ENCODE measurements around the gene PRMT3. TPM values are rescaled to one million over a fixed set of nuclear protein-coding genes. Genes with fewer than 3 reads are reported as not detected.

Gene PRMT3
- total RNA-seq, 1 experiment from 2014 or later, result 22.6 TPM

GRCh38 chr11:20342347-20343141, 45.0 kb upstream of the PRMT3 start:
- Histone ChIP-seq H2BK15ac (ENCODE audit: low read depth, low read length) (no peak overlapping the region), H2BK5ac (ENCODE audit: insufficient read length, low read length) (no peak overlapping the region), H3K9ac (ENCODE audit: extremely low read depth, insufficient read length, low read length) (no peak overlapping the region), H4K91ac (ENCODE audit: insufficient read length, low read depth, low read length) (no peak overlapping the region), H2AK5ac (ENCODE audit: insufficient read length, low read length) (no peak overlapping the region), H3K27me3 (ENCODE audit: insufficient read depth, low read length) (no peaks in the 10 kb centered on the region; the same call in 1 of the 2 replicates), H3K79me1 (ENCODE audit: insufficient read depth, low read depth, low read length, poor library complexity, severe bottlenecking) (no peaks in the 10 kb centered on the region), H2BK120ac (ENCODE audit: low read depth, low read length, poor library complexity, severe bottlenecking) (no peak overlapping the region), H3K9me3 (ENCODE audit: control insufficient read depth, low read depth, low read length) (no peaks in the 10 kb centered on the region), H2BK12ac (ENCODE audit: insufficient read length, low read depth, low read length) (no peak overlapping the region), H3K56ac (ENCODE audit: insufficient read length, low read depth, low read length) (no peak overlapping the region), H3K4ac (ENCODE audit: low read depth, low read length) (no peak overlapping the region), H3K23me2 (ENCODE audit: insufficient read length, low read depth, low read length, poor library complexity, severe bottlenecking) (no peaks in the 10 kb centered on the region), H3K23ac (ENCODE audit: insufficient read length, low read depth, low read length) (no peak overlapping the region), H4K5ac (ENCODE audit: insufficient read length, low read depth, low read length) (no peak overlapping the region), H2AFZ (ENCODE audit: low read length) (no peak overlapping the region), H3K14ac (ENCODE audit: insufficient read depth, low read length) (no peak overlapping the region), H3K18ac (ENCODE audit: insufficient read length, low read depth, low read length) (no peak overlapping the region), H3K27ac (ENCODE audit: insufficient read length, low read depth, low read length) (no peak overlapping the region), H3T11ph (ENCODE audit: low read length) (no peak overlapping the region), H3K79me2 (ENCODE audit: insufficient read depth, low read length) (no peaks in the 10 kb centered on the region), H4K8ac (replicated peaks; ENCODE audit: insufficient read length, low read depth, low read length) (no peak overlapping the region), H3K4me2 (ENCODE audit: insufficient read depth, insufficient read length, low read length) (peak overlapping the region; percentile 13), H3K4me1 (ENCODE audit: insufficient read depth, low read length) (no peaks in the 10 kb centered on the region; the same call in 1 of the 2 replicates), H2BK20ac (ENCODE audit: low read depth, low read length, poor library complexity, severe bottlenecking) (no peak overlapping the region), H4K20me1 (ENCODE audit: control insufficient read depth, insufficient read depth, insufficient read length) (no peaks in the 10 kb centered on the region)
- peak; percentile 87 for DNase-seq
- H3K27me3 Mint-ChIP-seq (ENCODE audit: low read depth), result peaks cover 51% of the 10 kb centered on the region
- peak overlapping the region in 1 of 3 experiments; percentile 31; a peak in 1 of 7 replicates for H3K27ac Mint-ChIP-seq
- peaks cover 16 to 30% of the 10 kb centered on the region in 2 experiments for H3K4me1 Mint-ChIP-seq
- no peaks in the 10 kb centered on the region; a peak in 1 of 5 replicates for H3K9me3 Mint-ChIP-seq
- no peaks in the 10 kb centered on the region for H3K36me3 Mint-ChIP-seq (ENCODE audit: insufficient read depth in 1 of 3, low read depth in 3 of 3)
- TF ChIP-seq, protein P1, sequence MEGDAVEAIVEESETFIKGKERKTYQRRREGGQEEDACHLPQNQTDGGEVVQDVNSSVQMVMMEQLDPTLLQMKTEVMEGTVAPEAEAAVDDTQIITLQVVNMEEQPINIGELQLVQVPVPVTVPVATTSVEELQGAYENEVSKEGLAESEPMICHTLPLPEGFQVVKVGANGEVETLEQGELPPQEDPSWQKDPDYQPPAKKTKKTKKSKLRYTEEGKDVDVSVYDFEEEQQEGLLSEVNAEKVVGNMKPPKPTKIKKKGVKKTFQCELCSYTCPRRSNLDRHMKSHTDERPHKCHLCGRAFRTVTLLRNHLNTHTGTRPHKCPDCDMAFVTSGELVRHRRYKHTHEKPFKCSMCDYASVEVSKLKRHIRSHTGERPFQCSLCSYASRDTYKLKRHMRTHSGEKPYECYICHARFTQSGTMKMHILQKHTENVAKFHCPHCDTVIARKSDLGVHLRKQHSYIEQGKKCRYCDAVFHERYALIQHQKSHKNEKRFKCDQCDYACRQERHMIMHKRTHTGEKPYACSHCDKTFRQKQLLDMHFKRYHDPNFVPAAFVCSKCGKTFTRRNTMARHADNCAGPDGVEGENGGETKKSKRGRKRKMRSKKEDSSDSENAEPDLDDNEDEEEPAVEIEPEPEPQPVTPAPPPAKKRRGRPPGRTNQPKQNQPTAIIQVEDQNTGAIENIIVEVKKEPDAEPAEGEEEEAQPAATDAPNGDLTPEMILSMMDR (conservative IDR thresholded peaks at IDR 0.05), result no peak
- H3K4me3 Mint-ChIP-seq, result peak overlapping the region; percentile 35 to 43; a peak in 4 of 5 replicates
- WGBS (ENCODE audit: extremely low coverage, insufficient read length, low lambda C conversion rate), result no CpG with 5 or more reads among the region's 26 CpGs
